Nephron (organoid): ENCODE data around the gene NFIC.

ENCODE experiments used
- H3K27ac Mint-ChIP-seq, 3 experiments: 2 replicates each; pipeline ENCODE4 v1.8.0; 2020; ENCODE audit warnings: mixed read lengths in 3 of 3, mild to moderate bottlenecking in 2 of 3, moderate library complexity in 1 of 3
- H3K27me3 Mint-ChIP-seq: 2 replicates; pipeline ENCODE4 v1.8.0; 2021; ENCODE audit warnings: low read depth, mild to moderate bottlenecking, moderate library complexity, mixed read lengths
- H3K36me3 Mint-ChIP-seq: 2 replicates; pipeline ENCODE4 v1.8.0; 2020; ENCODE audit warnings: low read depth, mixed read lengths
- H3K4me1 Mint-ChIP-seq: 2 replicates; pipeline ENCODE4 v1.8.0; 2020; ENCODE audit warnings: mixed read lengths
- H3K4me3 Mint-ChIP-seq, 3 experiments: 2 replicates each; pipeline ENCODE4 v1.8.0; 2020; ENCODE audit warnings: mild to moderate bottlenecking in 3 of 3, mixed read lengths in 3 of 3, moderate library complexity in 2 of 3
- H3K9me3 Mint-ChIP-seq: 2 replicates; pipeline ENCODE4 v1.8.0; 2020; ENCODE audit warnings: mixed read lengths
- CTCF ChIP-seq, 3 experiments: fragments of 200-600 bp; sonication (generic); IDR thresholded peaks; one replicate each; pipeline ENCODE4 v1.5.0; 2021; ENCODE audit warnings: antibody characterized with exemption in 3 of 3; ENCODE audit not compliant: unreplicated experiment in 3 of 3

The NFIC gene

DNA sequence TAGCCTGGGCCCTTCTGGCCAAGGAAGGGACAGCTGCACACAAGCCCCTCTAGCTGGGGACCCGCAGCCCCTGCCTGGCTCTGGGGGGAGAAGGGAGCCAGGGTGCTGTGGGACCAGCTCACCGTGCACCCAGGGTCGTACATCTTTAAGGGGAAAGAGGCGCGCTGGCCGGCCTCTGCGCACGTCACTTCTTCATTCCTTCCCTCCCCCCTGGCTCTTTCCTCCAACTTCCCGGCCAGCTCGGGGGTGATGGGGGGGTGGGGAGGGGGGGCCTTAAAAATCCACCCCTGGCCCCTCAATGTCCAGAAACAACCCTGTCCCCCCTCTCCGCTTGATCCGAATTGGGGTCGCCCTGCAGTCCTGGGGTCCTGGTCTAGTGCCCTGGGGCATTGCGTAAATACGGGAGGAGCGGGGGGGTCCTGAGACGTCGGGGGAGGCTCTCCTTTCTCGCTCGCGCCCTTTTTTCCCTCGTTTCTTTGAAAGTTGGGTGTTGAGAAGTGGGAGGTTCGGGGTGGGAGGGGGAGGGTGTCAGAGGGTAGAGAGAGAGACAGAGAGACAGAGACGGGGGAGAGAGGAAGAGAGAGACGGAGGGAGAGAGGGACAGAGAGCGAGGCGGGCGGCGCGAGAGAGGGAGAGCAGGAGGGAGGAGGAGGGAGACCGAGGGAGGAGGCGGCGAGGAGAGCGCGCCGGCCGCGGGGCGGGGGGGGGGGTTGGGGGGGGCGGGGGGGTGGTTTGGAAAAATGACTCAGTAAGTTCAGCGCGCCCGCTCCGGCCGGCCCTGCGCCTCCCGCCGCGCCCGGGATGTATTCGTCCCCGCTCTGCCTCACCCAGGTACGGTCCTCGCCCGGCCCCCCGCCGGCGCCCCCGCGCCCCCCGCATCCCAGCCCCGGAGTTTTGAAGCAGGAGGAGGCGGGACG, at the start of gene NFIC:
TSS of gene NFIC (plus strand) at position 748 of the 917 bp plus-strand sequence. CDS start at position 802, 54 bp downstream.
- TF ChIP-seq CTCF (IDR thresholded peaks at IDR 0.05; ENCODE audit: unreplicated experiment in 3 of 3): no peak
- Mint-ChIP-seq H3K27ac (peak within 1 kb of the TSS; percentile 37 to 93 (median 86)), H3K36me3 (no peaks in the 10 kb centered on the region), H3K4me3 (peak within 1 kb of the TSS; percentile 86 to 92 (median 88)), H3K9me3 (no peaks in the 10 kb centered on the region), H3K27me3 (peaks cover 79% of the 10 kb centered on the region), H3K4me1 (peaks cover 61% of the 10 kb centered on the region)

GRCh38 chr19:3316659-3317207, 49.6 kb upstream of the NFIC start:
- Mint-ChIP-seq H3K27me3 (peaks cover 57% of the 10 kb centered on the region), H3K27ac (no peak overlapping the region), H3K4me1 (no peaks in the 10 kb centered on the region), H3K36me3 (no peaks in the 10 kb centered on the region), H3K9me3 (no peaks in the 10 kb centered on the region), H3K4me3 (no peak overlapping the region)
- TF ChIP-seq CTCF (IDR thresholded peaks at IDR 0.05; ENCODE audit: unreplicated experiment in 3 of 3): no peak

DNA sequence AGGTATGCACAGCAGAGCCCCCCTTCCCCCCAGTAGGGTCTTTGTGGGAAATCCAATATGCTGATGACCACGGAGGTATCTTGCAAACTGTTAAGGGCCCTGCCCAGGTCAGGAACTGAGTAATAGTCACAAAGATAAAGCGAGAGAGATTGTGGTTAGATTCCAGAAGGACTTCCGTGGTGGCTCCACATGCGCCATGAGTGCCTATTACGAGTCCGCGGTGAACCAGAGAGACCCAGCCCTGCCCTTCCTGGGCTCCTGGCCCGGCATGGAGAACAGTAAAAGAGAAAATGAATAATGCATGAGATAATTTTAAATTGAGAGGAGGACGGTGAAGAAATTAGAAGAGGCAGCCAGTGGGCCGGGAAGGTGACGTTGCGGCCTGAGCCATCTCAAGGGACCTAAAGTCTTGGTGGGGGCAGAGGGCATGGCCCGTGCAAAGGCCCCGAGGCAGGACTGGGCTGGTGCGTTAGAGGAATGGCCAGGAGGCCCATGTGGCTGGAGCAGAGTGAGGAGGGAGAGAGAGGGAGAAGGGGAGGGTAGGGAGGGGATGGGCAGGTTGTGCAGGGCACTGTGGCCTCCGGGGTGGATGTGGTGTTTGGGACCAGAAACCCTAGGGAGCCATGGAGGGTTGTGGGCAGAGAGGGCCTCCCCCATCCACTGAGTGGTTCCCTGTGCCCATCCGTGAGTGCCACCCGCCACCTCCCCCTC, 46.6 kb upstream of the NFIC start:
- peaks cover 3% of the 10 kb centered on the region for H3K9me3 Mint-ChIP-seq
- H3K27me3 Mint-ChIP-seq: peaks cover 52% of the 10 kb centered on the region

GRCh38 chr19:3320354-3320670, 46.1 kb upstream of the NFIC start:
- Mint-ChIP-seq H3K27me3 (peaks cover 52% of the 10 kb centered on the region), H3K9me3 (peaks cover 3% of the 10 kb centered on the region), H3K4me3 (no peak overlapping the region), H3K36me3 (no peaks in the 10 kb centered on the region), H3K27ac (no peak overlapping the region), H3K4me1 (no peaks in the 10 kb centered on the region)
- TF ChIP-seq CTCF (IDR thresholded peaks at IDR 0.05; ENCODE audit: unreplicated experiment in 3 of 3): no peak

More for the DNA sequence above, 46.6 kb upstream of the NFIC start:
- no peaks in the 10 kb centered on the region for H3K4me1 Mint-ChIP-seq
- H3K4me3 Mint-ChIP-seq: no peak overlapping the region
- H3K27ac Mint-ChIP-seq: no peak overlapping the region
- no peaks in the 10 kb centered on the region for H3K36me3 Mint-ChIP-seq
- no peak for TF ChIP-seq CTCF (IDR thresholded peaks at IDR 0.05; ENCODE audit: unreplicated experiment in 3 of 3)

DNA sequence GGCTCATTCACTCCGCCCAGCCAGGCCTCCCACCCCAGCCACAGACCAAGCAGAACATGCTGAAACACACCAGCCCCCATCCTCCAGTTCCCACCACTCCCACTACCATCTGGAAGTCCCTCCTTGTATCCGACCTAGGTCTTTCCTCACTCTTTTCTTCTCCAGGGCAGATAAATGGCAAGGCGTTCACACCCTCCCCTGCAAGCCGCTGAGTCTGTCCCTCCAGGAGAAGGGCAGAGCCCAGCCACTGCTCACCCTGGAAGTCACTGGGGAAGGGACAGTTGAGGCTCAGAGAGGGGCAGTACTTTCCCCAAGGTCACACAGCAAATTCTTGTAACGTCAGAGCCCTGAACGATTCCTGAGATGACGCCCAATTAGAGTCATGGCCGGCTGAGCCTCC, 45.5 kb upstream of the NFIC start:
- peaks cover 50% of the 10 kb centered on the region for H3K27me3 Mint-ChIP-seq
- H3K4me3 Mint-ChIP-seq: no peak overlapping the region
- no peaks in the 10 kb centered on the region for H3K4me1 Mint-ChIP-seq
- no peak for TF ChIP-seq CTCF (IDR thresholded peaks at IDR 0.05; ENCODE audit: unreplicated experiment in 3 of 3)
- H3K27ac Mint-ChIP-seq: no peak overlapping the region
- H3K9me3 Mint-ChIP-seq: peaks cover 3% of the 10 kb centered on the region
- no peaks in the 10 kb centered on the region for H3K36me3 Mint-ChIP-seq
